Stomach smooth muscle (tissue), 2 donors: ENCODE measurements around the gene WDR35.
A peak's percentile ranks its signal among the peaks of the same experiment; 100 is the strongest.

Experiments
- H3K27ac ChIP-seq: one replicate; pipeline ENCODE4 v1.7.0; 2013; ENCODE audit warnings: mild to moderate bottlenecking, low read length, inconsistent platforms
- H3K27me3 ChIP-seq, 2 donors: one replicate each; pipeline ENCODE4 v1.7.0; 2013; ENCODE audit warnings: low read length in 2 of 2; ENCODE audit not compliant: insufficient read depth in 2 of 2, control insufficient read depth in 1 of 2
- H3K36me3 ChIP-seq, 2 donors: one replicate each; pipeline ENCODE4 v1.7.0; 2013; ENCODE audit warnings: low read length in 2 of 2; ENCODE audit not compliant: control insufficient read depth in 2 of 2, insufficient read depth in 2 of 2
- H3K4me1 ChIP-seq: one replicate; pipeline ENCODE4 v1.7.0; 2013; ENCODE audit warnings: low read length; ENCODE audit not compliant: control insufficient read depth, insufficient read depth
- H3K4me3 ChIP-seq, 2 donors: one replicate each; pipeline ENCODE4 v1.7.0; 2013; ENCODE audit warnings: low read length in 2 of 2
- H3K9ac ChIP-seq, 2 donors: one replicate each; pipeline ENCODE4 v1.7.0; 2013; ENCODE audit warnings: low read length in 2 of 2, mild to moderate bottlenecking in 1 of 2
- H3K9me3 ChIP-seq, 2 donors: one replicate each; pipeline ENCODE4 v1.7.0; 2013; ENCODE audit warnings: low read length in 2 of 2; ENCODE audit not compliant: control insufficient read depth in 2 of 2
- donor health status: healthy.
- donor health status: Pancreatic carcinoma.

Gene WDR35

GRCh38 chr2:20008703-20009102, 18.8 kb upstream of the WDR35 start:
- H3K9ac ChIP-seq, result no peak overlapping the region
- no peak overlapping the region for H3K27ac ChIP-seq
- H3K36me3 ChIP-seq, result no peaks in the 10 kb centered on the region
- no peak overlapping the region for H3K4me3 ChIP-seq
- H3K27me3 ChIP-seq, result peaks cover 4 to 14% of the 10 kb centered on the region in 2 donors
- no peaks in the 10 kb centered on the region for H3K9me3 ChIP-seq
- peaks cover 12% of the 10 kb centered on the region for H3K4me1 ChIP-seq

- no peaks in the 10 kb centered on the region for H3K9me3 ChIP-seq
- no peak overlapping the region for H3K27ac ChIP-seq
- H3K4me1 ChIP-seq, result no peaks in the 10 kb centered on the region
- no peak overlapping the region for H3K4me3 ChIP-seq
- H3K9ac ChIP-seq, result no peak overlapping the region
- H3K36me3 ChIP-seq, result no peaks in the 10 kb centered on the region
- H3K27me3 ChIP-seq, result peaks cover 0 to 1% of the 10 kb centered on the region in 2 donors
Measured at GRCh38 chr2:20005891-20006470, 16.1 kb upstream of the WDR35 start.

GRCh38 chr2:20005067-20005627, 15.2 kb upstream of the WDR35 start:
- no peak overlapping the region for H3K9ac ChIP-seq
- H3K4me3 ChIP-seq, result no peak overlapping the region
- no peaks in the 10 kb centered on the region for H3K4me1 ChIP-seq
- H3K9me3 ChIP-seq, result no peaks in the 10 kb centered on the region
- H3K36me3 ChIP-seq, result no peaks in the 10 kb centered on the region
- no peak overlapping the region for H3K27ac ChIP-seq
- no peaks in the 10 kb centered on the region for H3K27me3 ChIP-seq

GRCh38 chr2:20001361-20001863, 11.5 kb upstream of the WDR35 start:
- Histone ChIP-seq H3K9me3 (no peaks in the 10 kb centered on the region), H3K27ac (no peak overlapping the region), H3K36me3 (no peaks in the 10 kb centered on the region), H3K27me3 (no peaks in the 10 kb centered on the region), H3K9ac (no peak overlapping the region), H3K4me3 (no peak overlapping the region), H3K4me1 (no peaks in the 10 kb centered on the region)

GRCh38 chr2:19993731-19994130, 3.8 kb upstream of the WDR35 start:
- no peaks in the 10 kb centered on the region for H3K4me1 ChIP-seq
- H3K9me3 ChIP-seq, result no peaks in the 10 kb centered on the region
- no peak overlapping the region for H3K4me3 ChIP-seq
- no peaks in the 10 kb centered on the region for H3K36me3 ChIP-seq
- no peaks in the 10 kb centered on the region for H3K27me3 ChIP-seq
- no peak overlapping the region for H3K9ac ChIP-seq
- H3K27ac ChIP-seq, result no peak overlapping the region

- Histone ChIP-seq H3K27me3 (no peaks in the 10 kb centered on the region), H3K9ac (no peak overlapping the region), H3K4me1 (no peaks in the 10 kb centered on the region), H3K27ac (no peak overlapping the region), H3K9me3 (no peaks in the 10 kb centered on the region), H3K4me3 (no peak overlapping the region), H3K36me3 (no peaks in the 10 kb centered on the region)
Measured at GRCh38 chr2:19991895-19992294, 2.0 kb upstream of the WDR35 start.

- no peaks in the 10 kb centered on the region for H3K27me3 ChIP-seq
- H3K9ac ChIP-seq, result peak overlapping the region in 1 of 2 donors; percentile 85
- no peak overlapping the region for H3K27ac ChIP-seq
- H3K36me3 ChIP-seq, result no peaks in the 10 kb centered on the region
- peak overlapping the region; percentile 82 to 87 for H3K4me3 ChIP-seq
- no peaks in the 10 kb centered on the region for H3K4me1 ChIP-seq
- H3K9me3 ChIP-seq, result no peaks in the 10 kb centered on the region
Measured at GRCh38 chr2:19990416-19990728, 467 bp upstream of the WDR35 start.

GRCh38 chr2:19989342-19989666, 601 bp downstream of the WDR35 start:
- Histone ChIP-seq H3K9me3 (no peaks in the 10 kb centered on the region), H3K4me1 (no peaks in the 10 kb centered on the region), H3K27ac (peak overlapping the region; percentile 49), H3K36me3 (peaks cover 0 to 3% of the 10 kb centered on the region in 2 donors), H3K4me3 (peak overlapping the region; percentile 82 to 87), H3K27me3 (no peaks in the 10 kb centered on the region), H3K9ac (peak overlapping the region; percentile 58 to 85)

GRCh38 chr2:19988600-19988999, 1.3 kb downstream of the WDR35 start:
- Histone ChIP-seq H3K4me3 (peak overlapping the region in 1 of 2 donors; percentile 87), H3K4me1 (no peaks in the 10 kb centered on the region), H3K36me3 (peaks cover 0 to 3% of the 10 kb centered on the region in 2 donors), H3K27me3 (no peaks in the 10 kb centered on the region), H3K9ac (no peak overlapping the region), H3K27ac (no peak overlapping the region), H3K9me3 (no peaks in the 10 kb centered on the region)

GRCh38 chr2:19987936-19988335, 2.0 kb downstream of the WDR35 start:
- no peak overlapping the region for H3K4me3 ChIP-seq
- H3K9me3 ChIP-seq, result no peaks in the 10 kb centered on the region
- no peak overlapping the region for H3K9ac ChIP-seq
- no peak overlapping the region for H3K27ac ChIP-seq
- H3K27me3 ChIP-seq, result no peaks in the 10 kb centered on the region
- H3K36me3 ChIP-seq, result peaks cover 0 to 3% of the 10 kb centered on the region in 2 donors
- H3K4me1 ChIP-seq, result no peaks in the 10 kb centered on the region

GRCh38 chr2:19982268-19982667, 7.6 kb downstream of the WDR35 start:
- no peak overlapping the region for H3K4me3 ChIP-seq
- H3K4me1 ChIP-seq, result no peaks in the 10 kb centered on the region
- H3K9ac ChIP-seq, result no peak overlapping the region
- H3K9me3 ChIP-seq, result no peaks in the 10 kb centered on the region
- peaks cover 9% of the 10 kb centered on the region in 2 donors for H3K36me3 ChIP-seq
- H3K27ac ChIP-seq, result no peak overlapping the region
- no peaks in the 10 kb centered on the region for H3K27me3 ChIP-seq
